Measurements from ENCODE around the gene GALNT10. TPM values are rescaled to one million over a fixed set of nuclear protein-coding genes. Genes with fewer than 3 reads are reported as not detected.

The GALNT10 gene
- total RNA-seq, 1 experiment from 2014 or later, result 32.3 TPM

GRCh38 chr5:154203798-154204578, 13.5 kb downstream of the GALNT10 start:
- no peak for DNase-seq (ENCODE audit: low spot score)

GRCh38 chr5:154205441-154206117, 15.0 kb downstream of the GALNT10 start:
- DNase-seq (ENCODE audit: low spot score), result peak; percentile 29

- DNase-seq (ENCODE audit: low spot score), result no peak
Measured at GRCh38 chr5:154206311-154206710, 15.8 kb downstream of the GALNT10 start.

- DNase-seq (ENCODE audit: low spot score), result no peak
Measured at GRCh38 chr5:154207204-154207603, 16.7 kb downstream of the GALNT10 start.

GRCh38 chr5:154209591-154210081, 19.1 kb downstream of the GALNT10 start:
- DNase-seq (ENCODE audit: low spot score), result no peak

- DNase-seq (ENCODE audit: low spot score), result no peak
Measured at GRCh38 chr5:154210163-154210562, 19.6 kb downstream of the GALNT10 start.

GRCh38 chr5:154211641-154212390, 21.3 kb downstream of the GALNT10 start:
- DNase-seq (ENCODE audit: low spot score), result peak; percentile 83

GRCh38 chr5:154213592-154213991, 23.1 kb downstream of the GALNT10 start:
- DNase-seq (ENCODE audit: low spot score), result no peak

- DNase-seq (ENCODE audit: low spot score), result peak; percentile 61
Measured at GRCh38 chr5:154214371-154215106, 24.0 kb downstream of the GALNT10 start.

- no peak for DNase-seq (ENCODE audit: low spot score)
Measured at GRCh38 chr5:154215571-154216325, 25.2 kb downstream of the GALNT10 start.

GRCh38 chr5:154217462-154217861, 26.9 kb downstream of the GALNT10 start:
- DNase-seq (ENCODE audit: low spot score), result no peak

- DNase-seq (ENCODE audit: low spot score), result no peak
Measured at GRCh38 chr5:154218786-154219185, 28.3 kb downstream of the GALNT10 start.

- peak; percentile 88 for DNase-seq (ENCODE audit: low spot score)
Measured at GRCh38 chr5:154220625-154221024, 30.1 kb downstream of the GALNT10 start.

GRCh38 chr5:154221371-154221896, 30.9 kb downstream of the GALNT10 start:
- peak; percentile 98 for DNase-seq (ENCODE audit: low spot score)

GRCh38 chr5:154222414-154222813, 31.9 kb downstream of the GALNT10 start:
- no peak for DNase-seq (ENCODE audit: low spot score)

- no peak for DNase-seq (ENCODE audit: low spot score)
Measured at GRCh38 chr5:154223320-154223719, 32.8 kb downstream of the GALNT10 start.

- DNase-seq (ENCODE audit: low spot score), result no peak
Measured at GRCh38 chr5:154227090-154227489, 36.6 kb downstream of the GALNT10 start.

- DNase-seq (ENCODE audit: low spot score), result no peak
Measured at GRCh38 chr5:154228696-154229095, 38.2 kb downstream of the GALNT10 start.

- no peak for DNase-seq (ENCODE audit: low spot score)
Measured at GRCh38 chr5:154230526-154230925, 40.0 kb downstream of the GALNT10 start.

GRCh38 chr5:154234551-154234950, 44.0 kb downstream of the GALNT10 start:
- no peak for DNase-seq (ENCODE audit: low spot score)

GRCh38 chr5:154236011-154236410, 45.5 kb downstream of the GALNT10 start:
- DNase-seq (ENCODE audit: low spot score), result no peak
